Measurements from ENCODE around the gene SYNGR3.

Gene SYNGR3

DNA sequence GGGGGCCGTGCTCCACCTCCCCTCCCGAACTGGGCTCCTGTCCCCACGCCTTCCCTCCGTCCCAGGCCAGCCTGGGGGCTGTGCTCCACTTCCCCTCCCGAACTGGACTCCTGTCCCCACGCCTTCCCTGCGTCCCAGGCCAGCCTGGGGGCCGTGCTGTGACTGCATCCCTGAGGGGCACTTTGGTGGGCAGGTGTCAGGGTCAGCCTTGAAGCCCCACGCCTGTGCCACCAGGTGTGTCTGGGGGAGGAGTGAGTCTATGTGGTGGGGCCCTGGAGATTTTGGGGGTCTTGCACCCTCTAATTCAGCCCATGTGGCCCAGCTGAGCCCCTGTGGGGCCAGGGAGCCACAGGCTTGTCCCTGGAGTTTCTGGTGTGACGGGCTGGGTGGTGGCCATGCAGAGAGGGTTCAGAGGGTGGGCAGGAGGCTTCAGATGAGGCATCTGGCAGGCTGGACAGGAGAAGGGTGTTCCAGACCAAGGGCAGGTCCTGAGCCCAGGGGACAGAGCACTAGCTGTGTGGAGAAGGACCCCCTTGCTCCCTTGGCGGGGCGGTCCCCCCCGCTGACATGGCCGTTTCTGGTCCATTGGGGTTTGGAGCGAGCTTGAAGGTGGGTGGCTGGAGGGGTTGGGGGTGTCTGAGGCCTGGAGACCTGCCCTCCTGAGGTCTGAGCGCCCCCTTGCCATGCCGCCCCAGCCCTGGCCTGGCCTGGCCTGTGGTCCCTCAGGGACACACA is 45.1 kb downstream of the SYNGR3 start:
- no peak for DNase-seq
- TF ChIP-seq GATA1 (IDR thresholded peaks at IDR 0.05; ENCODE audit: low read depth, low read length), result no peak
- TF ChIP-seq POLR2A (IDR thresholded peaks at IDR 0.05; ENCODE audit: low read length), result no peak

DNA sequence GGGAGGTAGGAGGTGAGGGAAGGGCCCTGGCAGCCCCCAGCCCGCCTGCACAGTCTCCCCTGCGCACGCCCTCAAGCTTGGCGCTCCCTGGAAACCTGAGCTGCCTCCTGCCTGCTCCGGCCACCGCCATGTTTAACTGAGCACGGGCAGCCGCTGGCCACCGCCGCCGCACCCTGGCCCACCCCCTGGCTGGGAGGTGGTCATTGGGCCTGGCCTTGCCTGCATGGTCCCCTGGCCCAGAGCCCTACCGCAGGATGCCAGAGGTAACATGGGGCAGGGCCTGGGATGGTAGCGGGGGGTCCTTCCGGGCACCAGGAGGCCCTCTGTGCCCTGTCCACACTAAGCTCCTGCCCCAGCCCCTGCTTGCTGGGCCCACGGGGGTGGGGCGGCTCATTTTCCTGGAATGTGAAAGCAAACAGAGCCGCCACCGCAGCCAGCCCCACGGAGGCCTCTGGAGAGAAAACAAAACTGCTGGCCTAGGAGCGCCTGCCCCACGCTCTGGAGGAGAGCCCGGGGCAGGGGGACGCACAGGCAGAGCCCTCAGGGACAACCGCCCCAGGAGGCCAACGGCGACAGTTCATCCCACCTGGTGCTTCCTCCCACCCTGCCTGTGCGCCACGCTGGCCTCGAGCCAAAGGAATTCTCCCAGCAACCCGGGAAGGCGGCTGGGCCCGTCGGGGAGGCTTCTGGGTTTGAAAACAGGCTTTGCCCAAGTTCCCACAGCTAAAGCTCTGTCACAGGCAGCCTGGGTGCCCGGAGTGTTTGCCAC is 45.8 kb downstream of the SYNGR3 start:
- TF ChIP-seq GATA1 (IDR thresholded peaks at IDR 0.05; ENCODE audit: low read depth, low read length) (no peak), POLR2A (IDR thresholded peaks at IDR 0.05; ENCODE audit: low read length) (no peak)

DNA sequence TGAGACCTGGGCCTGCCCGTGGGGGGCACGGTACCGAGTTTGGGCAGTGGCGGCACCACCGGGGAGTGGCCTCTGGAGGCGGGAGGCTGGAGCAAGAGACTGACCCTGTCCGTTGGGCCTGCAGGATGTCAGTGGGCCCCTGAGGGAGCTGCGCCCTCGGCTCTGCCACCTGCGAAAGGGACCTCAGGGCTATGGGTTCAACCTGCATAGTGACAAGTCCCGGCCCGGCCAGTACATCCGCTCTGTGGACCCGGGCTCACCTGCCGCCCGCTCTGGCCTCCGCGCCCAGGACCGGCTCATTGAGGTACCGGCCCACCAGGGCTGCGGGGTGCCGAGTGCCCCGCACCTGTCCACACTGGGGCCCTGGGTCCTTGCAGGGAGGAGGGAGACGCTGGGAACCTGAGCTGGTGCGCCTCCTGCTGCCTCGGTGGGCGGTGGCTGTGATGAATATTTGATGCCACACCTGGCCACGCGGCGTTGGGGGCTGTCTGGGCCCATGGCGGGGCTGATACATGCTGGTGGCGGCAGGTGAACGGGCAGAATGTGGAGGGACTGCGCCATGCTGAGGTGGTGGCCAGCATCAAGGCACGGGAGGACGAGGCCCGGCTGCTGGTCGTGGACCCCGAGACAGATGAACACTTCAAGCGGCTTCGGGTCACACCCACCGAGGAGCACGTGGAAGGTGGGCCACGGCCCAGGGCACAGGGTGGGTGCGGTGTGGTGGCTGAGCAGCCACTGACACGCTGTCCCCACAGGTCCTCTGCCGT is 46.6 kb downstream of the SYNGR3 start:
- TF ChIP-seq POLR2A (IDR thresholded peaks at IDR 0.05; ENCODE audit: low read length) (no peak), GATA1 (IDR thresholded peaks at IDR 0.05; ENCODE audit: low read depth, low read length) (no peak)
- DNase-seq, result no peak

More for the DNA sequence above, 45.8 kb downstream of the SYNGR3 start:
- no peak for DNase-seq

DNA sequence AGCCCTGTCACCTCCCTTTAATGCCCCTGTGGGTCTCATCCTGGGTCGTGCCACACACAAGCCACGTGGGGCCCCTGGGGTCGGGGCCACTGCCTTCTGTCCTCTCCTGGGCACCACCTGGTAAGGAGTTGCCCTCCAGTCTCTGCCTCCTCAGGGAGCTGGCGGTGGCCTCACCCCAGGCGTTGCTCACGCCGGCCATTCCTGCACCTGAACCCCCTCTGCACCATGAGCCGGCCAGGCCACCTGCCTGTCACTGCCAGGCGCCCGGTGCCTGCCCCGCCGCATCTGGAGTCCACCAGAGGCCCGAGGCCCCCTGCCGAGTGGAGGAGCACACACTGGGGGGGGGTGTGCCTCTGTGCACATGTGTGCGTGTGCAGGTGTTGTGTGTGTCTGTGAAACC is 47.3 kb downstream of the SYNGR3 start:
- TF ChIP-seq POLR2A (IDR thresholded peaks at IDR 0.05; ENCODE audit: low read length) (no peak), GATA1 (IDR thresholded peaks at IDR 0.05; ENCODE audit: low read depth, low read length) (no peak)
- no peak for DNase-seq

DNA sequence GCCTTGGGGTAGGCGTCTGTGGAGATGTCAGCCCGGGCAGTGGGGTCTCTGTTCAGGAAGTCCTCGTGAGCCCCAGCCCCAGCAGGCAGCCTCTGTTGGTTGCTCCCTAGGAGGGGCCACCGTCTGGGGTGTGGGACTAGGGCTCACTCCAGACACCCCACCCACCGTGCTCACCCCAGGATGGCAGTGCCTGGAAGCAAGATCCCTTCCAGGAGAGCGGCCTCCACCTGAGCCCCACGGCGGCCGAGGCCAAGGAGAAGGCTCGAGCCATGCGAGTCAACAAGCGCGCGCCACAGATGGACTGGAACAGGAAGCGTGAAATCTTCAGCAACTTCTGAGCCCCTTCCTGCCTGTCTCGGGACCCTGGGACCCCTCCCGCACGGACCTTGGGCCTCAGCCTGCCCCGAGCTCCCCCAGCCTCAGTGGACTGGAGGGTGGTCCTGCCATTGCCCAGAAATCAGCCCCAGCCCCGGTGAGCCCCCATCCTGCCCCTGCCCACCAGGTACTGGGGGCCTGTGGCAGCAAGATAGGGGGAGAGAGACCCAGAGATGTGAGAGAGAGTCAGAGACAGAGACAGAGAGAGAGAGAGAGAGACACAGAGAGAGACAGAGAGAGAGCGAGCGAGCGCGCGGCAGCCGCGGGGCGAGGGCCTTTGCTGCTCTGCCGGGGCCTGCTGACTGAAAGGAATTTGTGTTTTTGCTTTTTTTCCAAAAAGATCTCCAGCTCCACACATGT is 48.0 kb downstream of the SYNGR3 start:
- no peak for TF ChIP-seq POLR2A (IDR thresholded peaks at IDR 0.05; ENCODE audit: low read length)
- no peak for TF ChIP-seq GATA1 (IDR thresholded peaks at IDR 0.05; ENCODE audit: low read depth, low read length)
- no peak for DNase-seq

DNA sequence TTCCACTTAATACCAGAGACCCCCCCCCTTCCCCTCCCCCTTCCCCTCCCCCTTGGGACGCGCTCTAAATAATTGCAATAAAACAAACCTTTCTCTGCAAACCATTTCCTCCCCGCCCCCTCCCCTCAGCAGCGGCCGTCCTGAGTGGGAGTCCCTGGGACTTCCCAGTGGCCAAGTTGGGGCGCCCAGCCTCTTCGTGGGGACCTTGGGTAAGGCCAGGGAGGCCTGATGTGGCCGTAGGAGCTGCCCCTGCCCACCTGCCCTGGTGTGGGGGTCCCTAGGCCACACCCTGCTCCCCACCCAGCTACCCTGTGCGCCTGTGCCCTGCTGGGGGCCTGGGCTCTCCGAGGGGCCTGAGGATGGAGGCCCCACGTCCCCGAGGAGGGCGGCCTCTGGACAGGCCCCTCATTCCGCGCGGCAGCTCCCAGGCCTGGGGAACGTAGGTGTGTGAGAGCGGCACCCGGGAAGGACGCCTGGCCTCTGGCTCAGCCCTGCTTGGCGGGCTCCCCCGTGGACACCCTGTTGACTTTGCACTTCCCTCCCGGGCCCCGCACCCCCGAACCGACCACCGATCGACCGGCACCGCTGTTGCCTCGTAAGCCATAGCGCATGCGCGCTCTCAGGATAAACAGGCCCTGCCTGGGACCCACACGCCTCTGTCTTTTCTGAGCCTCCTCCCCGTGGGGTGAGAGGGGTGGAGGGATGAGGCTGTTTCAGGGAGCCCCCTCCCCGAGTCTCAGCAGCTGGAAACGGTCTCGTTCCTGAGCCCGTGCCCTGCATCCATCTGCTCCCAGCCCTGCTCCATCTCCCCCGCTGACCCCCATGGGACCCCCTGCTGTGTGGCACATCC is 48.8 kb downstream of the SYNGR3 start:
- no peak for DNase-seq
- no peak for TF ChIP-seq GATA1 (IDR thresholded peaks at IDR 0.05; ENCODE audit: low read depth, low read length)
- no peak for TF ChIP-seq POLR2A (IDR thresholded peaks at IDR 0.05; ENCODE audit: low read length)

DNA sequence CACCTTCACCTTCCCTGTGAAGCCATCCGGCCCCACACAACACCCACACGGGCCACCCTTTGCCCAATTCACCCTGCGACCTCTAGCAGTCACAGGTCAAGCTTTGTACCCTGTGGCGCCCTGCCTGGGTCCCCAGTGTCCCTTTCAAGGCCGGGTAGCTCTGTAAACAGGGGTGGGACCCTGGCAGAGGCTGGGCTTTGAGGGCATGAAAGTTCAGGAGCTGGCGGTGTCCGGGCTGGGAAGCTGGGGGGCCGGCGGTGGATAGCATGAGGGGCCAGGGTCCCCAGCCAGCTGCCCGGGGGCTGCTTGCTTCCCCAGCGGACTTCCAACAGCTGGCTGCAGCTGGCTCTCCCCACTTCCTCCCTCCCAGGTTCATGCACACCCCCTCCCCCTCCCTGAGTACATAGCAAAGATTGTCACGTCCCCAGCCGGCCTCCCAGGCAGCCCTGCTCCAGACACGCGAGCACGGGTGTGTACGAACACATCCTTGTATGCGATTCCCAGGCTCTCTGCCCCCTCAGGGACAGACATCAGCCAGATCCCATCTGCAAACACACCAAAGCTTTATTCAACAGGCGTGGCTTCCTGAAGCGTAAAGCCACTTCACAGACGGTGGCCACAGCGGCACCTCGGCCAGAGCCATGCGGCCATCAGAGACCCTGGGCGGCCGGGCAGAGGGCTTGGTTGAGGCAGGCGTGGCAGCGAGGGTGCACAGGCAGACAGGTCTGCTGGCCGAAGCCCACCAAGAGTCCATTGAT is 49.7 kb downstream of the SYNGR3 start:
- no peak for DNase-seq
- TF ChIP-seq POLR2A (IDR thresholded peaks at IDR 0.05; ENCODE audit: low read length) (no peak), GATA1 (IDR thresholded peaks at IDR 0.05; ENCODE audit: low read depth, low read length) (no peak)

DNA sequence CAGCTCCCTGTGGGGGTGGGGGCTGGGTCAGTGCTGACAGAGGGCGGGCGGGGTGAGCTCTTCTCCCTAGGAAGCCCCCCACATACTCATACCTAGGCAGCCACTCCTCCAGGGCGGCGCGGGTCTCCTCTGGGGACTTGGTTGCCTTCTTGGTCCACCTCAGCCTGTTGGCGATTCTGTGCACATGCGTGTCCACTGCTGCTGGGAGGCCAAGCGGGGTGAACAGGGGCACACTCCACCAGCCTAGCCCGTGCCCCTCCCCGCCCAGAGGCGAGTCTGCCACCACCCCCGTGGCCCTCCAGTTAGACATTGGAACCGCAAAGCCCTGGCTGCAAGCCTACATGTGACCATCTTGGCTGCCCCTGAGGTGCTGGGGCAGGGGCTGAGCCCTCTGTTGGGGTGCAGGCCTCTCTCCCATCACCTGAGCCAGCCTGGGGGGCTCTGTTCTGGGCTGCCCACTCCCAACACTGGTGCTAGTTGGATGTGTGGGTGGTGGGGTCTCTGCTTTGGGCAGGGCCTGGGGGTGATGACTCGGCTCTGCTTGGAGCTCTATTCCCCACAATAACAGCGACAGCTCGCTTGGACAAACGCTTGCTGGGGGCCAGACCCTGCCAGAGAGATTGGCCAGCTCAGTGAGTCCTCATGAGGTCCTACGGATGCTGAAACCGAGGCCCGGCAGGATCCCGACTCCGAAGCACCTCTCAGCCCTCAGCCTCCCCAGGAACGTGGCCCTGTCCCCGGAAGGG is 50.4 kb downstream of the SYNGR3 start:
- no peak for TF ChIP-seq POLR2A (IDR thresholded peaks at IDR 0.05; ENCODE audit: low read length)
- no peak for TF ChIP-seq GATA1 (IDR thresholded peaks at IDR 0.05; ENCODE audit: low read depth, low read length)
- DNase-seq, result no peak

DNA sequence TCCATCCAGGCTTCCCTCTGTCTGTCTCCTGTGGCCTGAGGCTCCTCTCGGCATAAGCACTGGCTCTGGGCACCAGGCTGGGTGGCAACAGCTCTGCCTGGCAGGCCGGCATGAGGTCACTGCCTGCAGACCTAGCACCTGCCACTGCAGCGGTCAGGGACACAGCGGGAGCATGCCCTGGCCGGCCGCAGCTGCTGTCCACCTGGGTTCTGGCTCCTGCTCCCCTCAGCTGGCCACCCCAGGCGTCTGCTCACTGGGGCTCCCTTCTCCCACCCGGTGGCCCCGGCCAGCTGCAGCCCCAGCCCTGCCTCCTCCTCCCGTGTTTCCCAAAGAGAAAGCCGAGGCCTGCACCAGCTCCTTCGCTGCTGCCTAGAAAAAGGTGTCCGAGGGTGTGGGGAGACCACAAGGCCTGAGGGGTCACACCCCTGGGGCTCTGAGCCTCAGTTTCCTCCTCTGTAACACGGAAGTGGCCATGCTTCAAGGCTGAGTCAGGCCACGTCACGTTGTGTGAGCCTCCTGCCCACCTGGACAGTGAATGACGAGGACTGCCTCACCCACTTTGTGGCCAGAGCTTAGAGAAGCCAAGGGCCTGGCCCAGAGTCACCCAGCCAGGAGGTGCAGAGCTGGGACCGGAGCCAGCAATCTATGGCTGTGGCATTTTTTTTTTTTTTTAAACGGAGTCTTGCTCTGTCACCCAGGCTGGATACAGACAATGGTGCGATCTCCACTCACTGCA is 51.2 kb downstream of the SYNGR3 start:
- no peak for DNase-seq
- TF ChIP-seq POLR2A (IDR thresholded peaks at IDR 0.05; ENCODE audit: low read length) (no peak), GATA1 (IDR thresholded peaks at IDR 0.05; ENCODE audit: low read depth, low read length) (no peak)

DNA sequence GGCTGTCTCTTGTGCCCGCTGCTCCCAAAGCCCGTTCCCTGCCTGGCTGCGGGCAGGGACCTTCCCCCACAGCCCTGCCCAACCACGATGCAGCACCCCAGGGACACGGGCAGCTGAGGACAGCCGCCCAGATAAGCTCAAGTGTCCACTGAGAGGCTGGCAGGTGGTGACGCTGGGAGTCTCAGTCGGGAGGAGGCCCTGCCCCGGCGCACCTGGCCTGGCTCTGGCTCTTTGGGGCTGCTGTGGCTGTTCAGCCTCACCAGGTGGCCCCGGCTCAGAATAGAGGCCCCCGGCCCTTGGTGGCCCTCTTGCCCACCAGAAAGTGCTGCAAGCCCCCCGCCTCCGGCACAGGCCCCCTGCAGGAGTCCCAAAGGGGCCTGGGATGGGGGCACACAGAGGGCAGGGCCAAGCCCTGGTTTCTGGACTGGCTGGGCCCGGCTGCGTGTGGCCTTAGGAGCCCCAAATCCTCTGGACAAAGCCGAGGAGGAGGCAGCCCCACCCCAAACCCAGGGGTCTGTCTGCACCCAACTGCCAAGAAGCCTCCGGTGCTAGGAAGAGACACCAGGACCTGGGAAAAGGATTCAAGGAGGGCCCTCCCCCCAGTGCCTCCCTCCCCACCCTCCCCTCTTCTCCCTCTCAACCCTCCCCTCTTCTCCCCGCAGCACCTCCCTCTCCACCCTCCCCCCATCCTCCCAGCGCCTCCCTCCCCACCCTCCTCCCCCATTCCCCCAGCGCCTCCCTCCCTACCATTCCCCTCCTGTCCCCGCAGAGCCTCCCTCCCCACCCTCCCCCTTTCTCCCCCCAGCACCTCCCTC is 52.6 kb downstream of the SYNGR3 start:
- DNase-seq, result no peak
- no peak for TF ChIP-seq POLR2A (IDR thresholded peaks at IDR 0.05; ENCODE audit: low read length)
- TF ChIP-seq GATA1 (IDR thresholded peaks at IDR 0.05; ENCODE audit: low read depth, low read length), result no peak

Data from erythroblast (primary cell).